ENCODE data around the gene LRMDA.

LRMDA gene

DNA sequence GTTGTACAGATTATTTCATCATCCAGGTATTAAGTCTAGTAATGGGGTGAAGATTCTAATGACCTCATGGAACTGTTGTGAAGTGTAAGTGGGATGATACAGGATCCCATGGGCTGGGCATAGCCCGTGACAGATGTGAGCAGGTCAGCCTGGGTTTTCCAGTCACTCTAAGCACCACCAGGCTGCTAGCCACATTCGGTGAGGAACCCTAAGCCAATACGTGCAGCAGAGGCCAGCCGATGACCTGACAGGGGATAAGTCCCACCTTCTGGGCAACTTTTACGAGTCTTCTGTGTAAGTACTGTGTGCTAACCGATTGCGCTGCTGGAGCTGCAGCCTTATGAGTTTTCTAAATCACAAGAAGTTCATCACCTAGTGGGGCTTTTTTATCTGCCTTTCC is 37.2 kb upstream of the LRMDA start:
- TF ChIP-seq, protein P1, sequence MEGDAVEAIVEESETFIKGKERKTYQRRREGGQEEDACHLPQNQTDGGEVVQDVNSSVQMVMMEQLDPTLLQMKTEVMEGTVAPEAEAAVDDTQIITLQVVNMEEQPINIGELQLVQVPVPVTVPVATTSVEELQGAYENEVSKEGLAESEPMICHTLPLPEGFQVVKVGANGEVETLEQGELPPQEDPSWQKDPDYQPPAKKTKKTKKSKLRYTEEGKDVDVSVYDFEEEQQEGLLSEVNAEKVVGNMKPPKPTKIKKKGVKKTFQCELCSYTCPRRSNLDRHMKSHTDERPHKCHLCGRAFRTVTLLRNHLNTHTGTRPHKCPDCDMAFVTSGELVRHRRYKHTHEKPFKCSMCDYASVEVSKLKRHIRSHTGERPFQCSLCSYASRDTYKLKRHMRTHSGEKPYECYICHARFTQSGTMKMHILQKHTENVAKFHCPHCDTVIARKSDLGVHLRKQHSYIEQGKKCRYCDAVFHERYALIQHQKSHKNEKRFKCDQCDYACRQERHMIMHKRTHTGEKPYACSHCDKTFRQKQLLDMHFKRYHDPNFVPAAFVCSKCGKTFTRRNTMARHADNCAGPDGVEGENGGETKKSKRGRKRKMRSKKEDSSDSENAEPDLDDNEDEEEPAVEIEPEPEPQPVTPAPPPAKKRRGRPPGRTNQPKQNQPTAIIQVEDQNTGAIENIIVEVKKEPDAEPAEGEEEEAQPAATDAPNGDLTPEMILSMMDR (IDR thresholded peaks at IDR 0.05; ENCODE audit: insufficient read depth, low read depth, low read length, missing control alignments): no peak
- no peak overlapping the region for H3K4me3 ChIP-seq (ENCODE audit: low read depth, low read length)
- no peak for DNase-seq (ENCODE audit: low read depth)

DNA sequence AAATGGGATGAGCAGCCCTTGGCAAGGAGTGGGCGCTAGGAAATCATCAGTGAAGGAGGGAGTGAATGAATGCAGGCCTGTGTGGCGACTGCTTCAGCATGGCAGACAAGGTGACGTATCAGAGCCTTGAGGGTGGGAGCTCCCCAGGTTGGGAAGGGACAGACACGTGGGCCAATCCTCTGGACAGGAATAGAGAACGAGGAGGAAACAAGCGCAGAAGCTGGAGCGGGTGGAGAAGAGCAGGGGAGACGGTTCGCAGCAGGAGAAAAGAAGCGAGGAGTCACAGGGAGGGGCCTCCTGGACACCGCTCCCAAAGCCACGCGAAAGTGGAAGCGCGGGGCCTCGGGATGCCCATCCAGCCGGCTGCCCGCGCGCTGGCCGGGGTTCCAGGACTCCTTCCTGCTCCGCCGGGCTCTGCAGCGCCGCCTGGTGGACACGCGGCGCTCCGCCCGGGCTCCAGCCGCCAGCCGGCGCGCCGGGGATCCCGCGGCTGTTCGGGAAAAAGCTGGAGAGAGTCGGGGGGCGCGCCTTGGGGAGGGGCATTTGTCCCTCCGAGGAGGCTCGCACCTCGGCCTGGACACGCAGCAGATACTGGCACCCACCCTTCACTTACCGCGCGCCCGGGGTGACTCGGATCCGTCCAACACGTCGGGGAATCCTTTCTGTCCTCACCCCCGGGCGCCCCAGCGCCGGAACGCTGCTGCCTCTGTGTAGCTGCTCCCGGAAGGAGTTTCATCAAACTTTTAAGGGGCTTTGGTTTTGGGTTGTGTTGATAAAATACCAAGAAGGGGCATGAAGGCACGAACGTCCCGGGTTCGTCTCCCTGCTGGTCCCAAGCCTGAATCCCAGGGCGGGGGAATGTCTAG is 36.1 kb upstream of the LRMDA start:
- no peak overlapping the region for H3K4me3 ChIP-seq (ENCODE audit: low read depth, low read length)
- TF ChIP-seq, protein P1 (IDR thresholded peaks at IDR 0.05; ENCODE audit: insufficient read depth, low read depth, low read length, missing control alignments): peak; percentile 68
- no peak for DNase-seq (ENCODE audit: low read depth)

DNA sequence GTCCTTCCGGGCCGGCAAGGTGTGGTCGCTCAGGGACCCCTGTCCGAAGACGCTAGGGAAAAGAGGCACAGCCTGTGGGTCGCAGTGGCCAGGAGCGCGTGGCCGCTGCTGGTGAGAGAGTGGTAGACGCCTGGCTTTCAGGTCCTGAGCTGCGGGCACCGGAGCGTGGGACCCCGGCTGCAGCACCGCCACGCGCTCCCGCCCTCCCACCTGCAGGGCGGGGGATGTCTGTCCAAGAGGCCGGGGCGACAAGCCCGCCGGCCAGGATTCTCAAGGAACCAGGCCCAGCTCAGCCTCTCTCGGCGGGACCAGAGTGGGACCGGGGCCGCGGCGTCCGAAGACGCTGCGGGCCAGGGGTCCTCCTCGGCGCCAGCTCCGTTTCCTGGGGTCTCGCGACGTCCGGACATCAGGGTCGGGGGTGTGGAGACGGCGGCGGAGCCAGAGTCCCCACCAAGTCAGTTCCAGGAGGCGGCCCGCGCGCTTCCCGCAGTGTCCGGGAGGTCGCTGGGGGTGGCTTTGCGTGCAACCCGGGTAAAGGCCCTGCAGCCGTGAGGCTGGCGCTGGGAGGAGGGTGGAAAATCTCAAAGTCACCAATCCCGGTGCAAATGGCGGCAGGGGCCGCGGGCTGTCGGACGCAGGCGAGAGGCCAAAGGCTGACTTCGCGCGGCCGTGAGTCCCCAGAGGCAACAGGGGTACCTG is 35.3 kb upstream of the LRMDA start:
- TF ChIP-seq, protein P1 (IDR thresholded peaks at IDR 0.05; ENCODE audit: insufficient read depth, low read depth, low read length, missing control alignments): no peak
- no peak overlapping the region for H3K4me3 ChIP-seq (ENCODE audit: low read depth, low read length)
- DNase-seq (ENCODE audit: low read depth): no peak

DNA sequence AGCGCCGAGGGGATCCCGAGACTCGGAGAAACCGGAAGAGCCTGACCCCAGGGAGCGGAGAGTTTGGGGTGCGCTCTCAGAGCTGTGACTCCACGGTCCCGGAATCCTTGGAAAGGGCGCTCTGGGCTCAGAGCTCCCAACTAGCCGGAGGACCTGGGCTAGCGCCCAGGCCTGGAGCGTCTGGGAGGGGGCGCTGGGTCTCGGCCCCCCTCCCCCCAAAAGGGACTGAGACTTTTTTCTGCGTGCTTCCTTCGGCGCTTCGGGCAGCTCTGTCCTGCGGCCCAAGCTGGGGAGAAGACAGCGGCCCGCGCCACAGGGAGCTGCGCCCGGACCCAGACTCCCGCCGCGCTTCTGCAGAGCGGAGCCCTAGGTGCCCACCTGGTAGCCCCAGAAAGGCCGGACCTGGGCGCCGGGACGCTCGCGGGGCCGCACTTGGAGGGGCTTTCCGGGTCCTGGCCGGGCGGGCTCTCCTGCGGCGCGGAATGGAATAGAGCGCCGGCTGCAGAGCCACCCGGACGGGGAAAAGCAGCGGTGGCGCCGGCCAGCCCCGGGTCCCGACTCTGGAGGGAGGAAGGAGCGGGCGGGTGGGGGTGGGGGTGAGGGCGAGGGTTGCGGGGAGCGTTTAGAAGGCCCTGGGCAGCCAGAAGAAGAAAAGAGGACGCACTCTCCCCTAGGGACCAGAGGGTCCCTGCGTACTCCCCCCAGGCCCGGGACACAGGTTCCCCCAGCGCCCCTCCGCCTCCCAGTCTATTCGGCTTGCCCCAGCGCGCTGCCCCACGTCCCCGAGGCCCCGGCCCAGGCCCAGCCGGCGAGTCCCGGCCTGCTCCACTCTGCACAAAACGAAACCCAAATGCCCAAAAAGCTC is 34.6 kb upstream of the LRMDA start:
- no peak overlapping the region for H3K4me3 ChIP-seq (ENCODE audit: low read depth, low read length)
- TF ChIP-seq, protein P1 (IDR thresholded peaks at IDR 0.05; ENCODE audit: insufficient read depth, low read depth, low read length, missing control alignments): no peak
- DNase-seq (ENCODE audit: low read depth): no peak

DNA sequence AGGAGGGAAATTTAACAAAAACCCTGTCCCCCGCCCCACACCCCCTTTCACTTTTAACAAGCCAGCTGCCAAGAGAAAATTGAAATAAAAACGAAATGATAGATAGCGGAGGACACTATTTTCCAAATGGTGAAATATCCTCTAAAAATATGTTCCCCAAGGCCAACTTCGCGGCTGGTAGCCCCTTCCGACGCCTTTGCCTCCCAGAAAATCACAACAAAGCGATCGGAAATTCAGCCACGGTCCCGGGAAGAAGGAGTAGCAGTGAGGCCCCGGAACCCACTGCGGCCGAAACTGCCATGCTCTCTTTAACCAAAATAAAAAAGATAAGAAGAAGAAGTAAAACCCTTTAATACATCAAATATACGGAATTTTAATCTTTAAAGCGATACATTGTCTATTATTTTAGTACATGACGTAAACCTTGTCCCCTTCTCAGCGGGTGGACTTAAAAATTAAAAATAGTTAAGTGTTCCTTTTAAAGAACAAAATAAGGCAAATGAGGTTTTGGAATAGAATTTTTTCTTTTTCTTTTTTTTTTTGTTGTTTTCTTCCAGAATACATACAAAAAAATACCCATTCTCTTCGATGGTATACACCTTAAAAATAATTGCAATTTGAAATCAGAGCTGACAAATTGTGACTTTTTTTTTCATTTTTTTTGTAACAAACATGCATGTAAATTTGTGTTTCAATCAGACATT is 33.8 kb upstream of the LRMDA start:
- H3K4me3 ChIP-seq (ENCODE audit: low read depth, low read length): no peak overlapping the region
- TF ChIP-seq, protein P1 (IDR thresholded peaks at IDR 0.05; ENCODE audit: insufficient read depth, low read depth, low read length, missing control alignments): no peak
- DNase-seq (ENCODE audit: low read depth): no peak

DNA sequence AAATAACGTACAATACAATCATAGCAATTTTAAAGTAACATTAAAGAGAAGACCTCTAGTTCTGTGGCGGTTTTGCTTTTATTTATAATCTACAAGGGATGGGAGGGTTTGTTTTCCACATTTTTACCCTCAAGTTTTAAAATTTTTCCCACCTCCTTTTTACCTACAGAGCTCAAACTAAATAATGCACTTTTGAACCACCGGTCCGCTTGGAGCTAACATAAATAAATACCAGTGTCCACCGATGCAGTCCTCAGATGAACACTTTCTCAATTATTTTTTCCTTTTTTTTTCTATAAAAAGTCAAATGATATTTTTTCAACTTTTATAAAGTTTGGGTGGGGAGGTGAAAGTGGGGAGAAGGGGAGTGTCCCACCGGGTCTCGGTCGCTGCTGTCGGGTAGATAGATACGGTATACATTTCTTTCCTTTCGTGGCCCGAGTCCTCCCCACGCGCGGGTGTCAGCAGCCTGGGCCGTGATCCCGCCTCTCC is 33.2 kb upstream of the LRMDA start:
- no peak for DNase-seq (ENCODE audit: low read depth)
- TF ChIP-seq, protein P1 (IDR thresholded peaks at IDR 0.05; ENCODE audit: insufficient read depth, low read depth, low read length, missing control alignments): no peak
- H3K4me3 ChIP-seq (ENCODE audit: low read depth, low read length): no peak overlapping the region
